HT-29 (cell line): ENCODE data around the gene LBP. TPM values are rescaled to one million over a fixed set of nuclear protein-coding genes. Genes with fewer than 3 reads are reported as not detected.
"Not testable (repeated sequence)": the region's sequence is repeated elsewhere in the genome, so short reads cannot be mapped to it uniquely, and the experiment has no call there.

Source experiments
- DNase-seq: peaks from one replicate; pipeline ENCODE4 v3.0.0-alpha.2; 2015; ENCODE audit warnings: low spot score
- total RNA-seq: library from RNA; depleted of rRNA; stranded (reverse); fragments of >200 nt; shearing (Covaris generic); gene quantifications from 2 replicates; pipeline ENCODE4 v1.2.3, GENCODE V29; 2014

LBP gene
- total RNA-seq, 1 experiment from 2014 or later, result 0.28 TPM

DNA sequence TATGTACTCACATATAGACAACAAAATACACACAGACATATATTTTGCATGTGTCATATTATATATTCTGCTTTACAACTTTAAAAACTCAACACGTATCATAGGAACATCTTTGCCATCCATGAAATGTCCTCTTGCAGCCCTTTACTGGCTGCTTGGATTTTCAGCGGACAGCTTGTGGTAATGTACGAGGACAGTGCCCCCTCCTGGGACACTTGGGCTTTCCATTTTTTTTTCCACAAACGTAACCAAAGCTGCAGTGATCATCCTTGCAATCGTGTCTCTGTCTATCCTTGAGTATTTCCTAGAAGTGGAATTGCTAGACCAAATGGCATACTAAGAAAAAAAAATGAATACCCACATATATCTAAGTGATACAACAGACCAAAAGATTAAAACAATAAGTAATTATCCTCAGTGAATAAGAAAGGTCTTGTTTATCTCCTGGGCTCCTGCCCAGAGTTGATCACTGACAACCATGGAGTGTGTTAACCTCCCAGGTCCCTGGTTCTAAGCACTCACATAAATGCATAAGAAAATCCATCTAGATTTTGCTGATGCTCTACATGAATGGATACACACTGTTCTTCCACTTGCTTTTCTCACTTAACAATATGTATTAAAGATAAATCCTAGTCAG is 24.2 kb upstream of the LBP start:
- peak; percentile 77 for DNase-seq

DNA sequence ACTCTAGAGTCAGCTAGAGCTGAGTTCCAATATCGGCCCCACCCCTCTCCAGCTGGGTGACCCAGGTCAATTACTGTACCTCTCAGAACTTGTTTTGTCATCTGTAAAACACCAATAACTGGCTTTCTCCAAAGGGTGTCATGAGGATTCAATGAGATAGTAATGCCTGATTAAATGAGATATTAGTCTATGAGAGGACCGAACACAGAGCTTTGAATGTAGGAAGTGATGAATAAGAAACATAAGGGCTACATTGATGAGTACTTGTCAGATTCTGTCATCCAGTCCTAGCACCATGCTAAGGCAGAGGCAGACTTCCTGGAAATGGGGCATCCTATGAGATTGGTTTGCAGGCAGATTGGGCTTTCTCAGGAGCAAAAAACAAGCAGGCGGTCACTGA is 22.1 kb upstream of the LBP start:
- no peak for DNase-seq

DNA sequence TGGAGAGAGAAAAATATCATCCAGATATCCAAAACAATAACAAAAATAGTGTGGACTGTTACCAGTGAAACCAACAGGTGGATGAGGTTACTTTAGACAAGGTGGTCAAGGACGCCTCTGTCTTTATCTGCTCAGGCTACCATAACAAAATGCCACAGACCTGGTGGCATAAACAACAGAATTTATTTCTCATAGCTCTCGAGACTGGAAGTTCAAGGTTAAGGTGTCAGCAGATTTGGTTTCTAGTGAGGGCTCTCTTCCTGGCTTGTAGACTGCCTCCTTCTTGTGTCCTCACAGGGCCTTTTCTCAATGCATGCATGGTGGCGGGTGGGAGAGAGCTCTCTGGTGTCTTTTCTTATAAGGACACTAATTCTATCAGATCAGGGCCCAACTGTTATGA is 21.1 kb upstream of the LBP start:
- DNase-seq, result no peak

DNA sequence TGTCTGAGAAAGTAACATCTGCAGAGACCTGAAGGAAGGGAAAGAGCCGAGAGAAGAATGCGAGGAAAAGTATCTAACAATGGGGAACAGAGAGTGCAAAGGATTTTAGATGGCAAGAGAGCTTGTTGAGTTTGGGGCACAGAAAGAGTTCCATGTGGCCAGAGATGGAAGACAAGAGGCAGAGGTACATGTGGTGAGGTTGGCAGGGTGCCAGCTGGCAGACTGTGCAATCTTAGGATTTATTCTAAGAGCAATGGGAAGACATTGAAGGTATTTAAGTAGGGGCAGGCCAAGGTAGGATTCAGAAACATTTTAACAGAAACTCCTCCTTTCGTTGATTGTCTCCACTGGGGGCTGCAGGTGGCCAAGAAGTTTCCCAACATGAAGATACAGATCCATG is 20.4 kb upstream of the LBP start:
- DNase-seq, result no peak

DNA sequence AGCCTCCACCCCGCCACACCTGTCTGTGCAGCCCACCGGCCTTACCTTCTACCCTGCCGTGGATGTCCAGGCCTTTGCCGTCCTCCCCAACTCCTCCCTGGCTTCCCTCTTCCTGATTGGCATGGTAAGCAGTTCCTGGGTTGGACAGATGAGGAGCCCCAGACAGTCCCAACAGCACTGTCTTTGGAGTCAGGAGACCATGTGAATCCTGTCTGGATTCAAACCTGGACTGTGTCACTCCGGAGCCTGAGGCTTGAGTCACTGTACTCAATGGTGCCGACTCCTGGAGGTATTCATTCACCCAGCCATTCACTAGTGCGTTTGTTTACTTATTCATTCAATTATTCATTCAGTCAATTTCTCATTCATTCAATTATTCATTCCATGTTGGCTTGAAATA is 20.0 kb upstream of the LBP start:
- DNase-seq, result no peak

DNA sequence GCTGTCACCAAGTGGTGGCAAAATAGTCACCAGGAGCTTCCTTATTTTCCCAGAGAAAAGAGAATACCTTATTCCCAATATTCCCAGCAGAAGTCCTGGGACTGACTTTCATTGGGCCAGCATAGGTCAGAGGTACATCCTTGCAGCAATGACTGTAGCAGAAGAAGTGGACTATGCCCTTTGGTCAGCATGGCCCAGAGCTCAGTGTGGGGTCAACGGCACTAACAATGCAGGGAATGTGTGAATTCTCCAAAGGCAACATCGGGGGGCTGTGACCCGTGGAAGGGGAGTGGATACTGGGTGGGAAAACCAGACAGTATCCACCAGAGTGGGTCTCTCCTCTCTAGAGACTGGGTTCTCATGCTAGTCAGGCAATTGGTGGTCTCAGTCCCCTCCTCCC is 15.6 kb upstream of the LBP start:
- no peak for DNase-seq

DNA sequence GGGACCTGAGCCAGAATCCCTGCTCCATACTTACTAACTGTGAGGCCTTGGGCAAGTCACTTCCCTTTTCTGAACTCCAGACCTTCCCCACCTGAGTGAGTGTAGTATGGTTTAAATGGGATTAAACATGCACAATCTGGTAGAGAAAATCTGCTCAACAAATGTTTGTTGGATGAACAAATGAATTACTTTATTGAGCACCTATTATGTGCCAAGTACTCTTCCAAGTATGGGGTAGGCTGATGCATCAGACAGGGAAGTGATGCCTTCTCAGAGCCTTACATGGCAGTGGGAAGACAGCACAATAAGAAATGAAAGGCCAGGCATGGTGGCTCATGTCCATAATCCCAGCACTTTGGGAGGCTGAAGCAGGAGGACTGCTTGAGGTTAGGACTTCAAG is 15.0 kb upstream of the LBP start:
- no peak for DNase-seq

DNA sequence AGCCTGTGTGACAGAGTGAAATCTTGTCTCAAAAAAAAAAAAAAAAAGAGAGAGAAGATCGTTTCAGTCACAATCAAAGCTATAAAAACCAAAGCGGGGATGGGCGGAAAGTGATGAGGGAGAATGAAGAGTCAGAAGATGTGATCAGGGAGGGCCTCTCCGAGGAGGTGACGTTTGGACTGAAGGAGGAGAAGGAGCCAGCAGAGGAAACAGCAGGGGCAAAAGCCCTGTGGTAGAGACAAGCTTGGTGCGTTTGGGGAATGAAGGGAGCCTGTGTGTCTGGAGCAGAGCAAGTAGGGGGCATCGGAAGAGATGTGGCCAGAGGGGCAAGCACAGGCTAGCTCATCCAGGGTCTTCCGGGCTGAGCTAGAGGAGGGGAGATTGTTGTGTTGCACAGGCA is 14.5 kb upstream of the LBP start:
- DNase-seq, result no peak

DNA sequence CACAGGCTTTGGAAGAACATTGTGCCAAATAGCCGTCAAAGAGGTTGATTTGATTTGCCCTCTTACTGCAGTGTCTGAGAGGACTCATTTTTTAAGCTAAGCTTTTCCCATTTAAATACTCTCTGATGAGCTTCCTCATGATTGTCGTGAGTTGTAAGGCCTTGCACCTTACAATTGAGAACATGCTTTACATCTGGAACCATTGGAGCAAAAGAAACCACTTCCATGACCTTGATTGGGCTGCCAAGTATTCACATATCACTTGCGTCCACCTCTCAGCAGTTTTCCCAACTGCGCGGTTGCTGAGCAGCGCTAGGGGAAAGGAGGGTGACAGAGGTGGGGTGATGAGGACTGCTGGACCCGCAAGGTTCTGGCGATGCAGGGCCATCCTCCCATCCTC is 12.3 kb upstream of the LBP start:
- no peak for DNase-seq

DNA sequence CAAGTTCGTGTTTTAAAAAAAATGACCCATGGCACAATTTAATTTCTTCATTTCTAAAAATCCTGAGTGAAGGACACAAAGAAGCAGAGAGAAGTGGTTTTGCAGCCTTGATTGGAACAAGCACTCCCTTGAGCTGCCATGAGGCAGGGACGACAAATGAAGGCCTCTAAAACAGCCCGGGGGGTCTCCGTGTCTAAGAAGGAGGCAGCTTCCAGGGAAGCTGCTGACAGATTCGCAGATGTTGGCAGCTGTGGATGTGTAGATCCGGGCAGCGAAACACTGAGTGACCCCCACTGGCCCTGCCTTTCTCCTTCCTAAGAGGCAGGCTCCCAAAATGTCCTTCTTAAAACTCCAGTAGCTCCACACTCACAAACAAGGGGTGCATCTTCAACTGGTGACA is 9.6 kb upstream of the LBP start:
- DNase-seq, result no peak

DNA sequence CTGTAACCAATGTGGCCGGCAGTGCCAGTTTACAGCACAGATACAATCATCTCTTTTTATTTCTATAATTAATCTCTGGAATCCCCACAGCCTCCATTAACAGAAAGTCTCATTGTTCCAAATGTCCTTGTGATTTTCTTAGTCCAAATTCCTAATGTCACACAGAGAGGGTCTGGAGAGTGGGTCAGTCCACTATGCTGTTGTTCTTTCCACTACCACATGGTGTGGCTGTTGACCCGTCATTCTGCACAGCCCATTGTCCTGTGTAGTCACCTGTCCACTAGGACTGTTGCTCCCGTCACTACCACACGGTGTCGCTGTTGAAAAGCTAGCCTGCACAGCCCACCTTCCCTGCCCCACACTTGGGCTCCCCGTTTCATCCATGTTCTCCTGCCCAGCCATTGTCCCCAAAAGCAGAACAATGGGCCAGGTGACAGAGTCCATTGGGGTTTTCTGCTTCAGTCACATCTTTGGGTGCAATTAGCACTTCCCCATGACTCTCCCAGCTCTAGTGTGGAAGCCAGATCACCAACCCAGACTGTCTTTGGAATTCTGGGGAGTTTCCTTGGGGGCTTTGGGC is 8.6 kb upstream of the LBP start:
- DNase-seq, result peak; percentile 66

DNA sequence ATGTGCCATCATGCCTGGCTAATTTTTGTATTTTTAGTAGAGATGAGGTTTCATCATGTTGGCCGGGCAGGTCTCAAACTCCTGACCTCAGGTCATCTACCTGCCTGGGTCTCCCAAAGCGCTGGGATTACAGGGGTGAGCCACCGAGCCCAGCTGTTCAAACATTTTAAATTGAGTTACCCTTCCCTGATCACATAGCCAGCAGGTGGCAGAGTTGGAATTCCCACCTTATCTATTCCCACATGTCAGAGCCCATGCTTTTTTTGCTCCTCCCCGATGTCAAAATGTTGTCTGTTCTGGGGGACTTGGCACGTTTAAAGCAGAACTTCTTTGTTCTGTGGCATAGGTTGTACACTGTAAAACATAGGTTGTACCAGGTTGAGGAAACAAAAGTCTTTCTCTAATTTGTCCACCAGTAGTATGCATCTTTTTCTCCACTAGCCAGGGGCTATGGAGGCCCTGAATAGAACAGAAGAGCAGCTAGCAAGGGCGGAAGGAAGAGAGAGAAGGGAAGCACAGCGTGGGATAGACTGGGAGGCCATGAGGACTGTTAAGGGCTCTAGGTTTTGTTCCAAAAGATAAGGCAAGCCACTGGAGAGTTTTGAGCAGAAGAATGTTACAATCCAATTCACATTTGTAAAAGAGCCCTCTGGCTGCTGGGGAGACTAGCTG is 7.3 kb upstream of the LBP start:
- peak; percentile 71 for DNase-seq

DNA sequence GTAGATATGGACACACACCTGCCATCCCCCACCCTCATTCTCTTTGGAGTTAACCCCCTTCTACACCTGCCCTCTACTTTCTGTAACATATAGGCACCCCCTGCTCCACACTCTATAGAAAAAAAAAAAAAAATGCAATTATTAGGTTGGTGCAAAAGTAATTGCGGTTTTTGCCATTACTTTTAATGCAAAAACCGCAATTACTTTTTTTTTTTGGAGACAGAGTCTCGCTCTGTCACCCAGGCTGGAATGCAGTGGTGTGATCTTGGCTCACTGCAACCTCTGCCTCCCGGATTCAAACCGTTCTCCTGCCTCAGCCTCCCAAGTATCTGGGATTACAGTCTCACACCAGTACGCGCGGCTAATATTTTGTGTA is 6.8 kb upstream of the LBP start:
- DNase-seq, result not testable (repeated sequence)

DNA sequence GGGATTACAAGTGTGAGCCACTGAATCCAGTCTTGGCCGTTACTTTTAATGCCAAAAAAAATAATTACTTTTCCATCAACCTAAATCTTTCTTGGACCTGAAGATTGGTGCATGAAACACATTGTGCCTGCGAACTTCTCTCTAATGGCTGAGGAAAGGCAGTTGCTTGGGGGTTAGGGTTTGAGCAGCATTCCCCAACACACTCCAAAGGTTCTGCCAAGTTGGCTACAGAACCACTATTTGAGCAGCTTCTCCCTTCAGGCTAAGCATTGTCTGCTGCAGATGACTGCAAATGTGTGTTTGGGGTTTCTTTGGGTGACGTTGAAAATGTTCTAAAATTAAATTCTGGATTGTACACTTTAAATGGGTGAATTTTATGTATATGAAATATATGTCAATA is 6.3 kb upstream of the LBP start:
- no peak for DNase-seq

DNA sequence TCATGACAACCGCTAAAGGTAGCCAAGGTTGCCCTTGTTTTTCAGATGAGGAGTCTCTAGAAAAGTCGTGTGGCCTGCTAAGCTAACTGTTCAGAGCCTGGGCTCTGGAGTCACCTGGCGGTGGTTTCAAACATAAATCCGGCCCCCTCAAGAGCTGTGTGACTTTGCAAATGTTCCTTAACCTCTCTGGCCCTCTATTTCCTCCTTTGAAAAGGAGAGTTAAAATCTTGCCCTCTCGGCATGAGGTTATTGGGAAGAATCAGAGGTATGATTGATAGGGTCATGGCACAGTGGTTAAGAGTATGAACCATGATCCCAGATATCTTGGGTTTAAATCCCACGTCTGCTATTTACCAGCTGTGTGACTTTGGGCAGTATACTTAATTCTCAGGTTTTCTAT is 5.6 kb upstream of the LBP start:
- no peak for DNase-seq

DNA sequence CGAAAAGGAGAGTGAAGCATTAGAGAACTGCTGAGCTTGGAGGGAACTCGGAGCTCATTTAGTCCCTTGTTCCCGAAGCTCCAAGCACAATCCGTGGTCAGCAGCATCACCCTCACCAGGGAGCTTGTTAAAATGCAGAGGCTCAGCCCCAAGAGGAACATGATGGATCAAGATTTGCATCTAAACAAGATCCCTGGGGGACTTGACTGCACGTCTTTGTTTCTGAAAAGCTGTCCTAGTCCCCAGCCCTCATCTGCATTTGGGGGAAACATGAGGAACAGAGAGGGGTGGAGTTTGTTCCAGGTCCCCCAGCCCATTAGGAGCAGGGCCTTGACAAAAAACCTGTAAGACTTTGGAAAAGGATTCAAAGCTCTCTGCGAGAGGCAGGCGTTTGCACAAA is 4.1 kb upstream of the LBP start:
- DNase-seq, result no peak

DNA sequence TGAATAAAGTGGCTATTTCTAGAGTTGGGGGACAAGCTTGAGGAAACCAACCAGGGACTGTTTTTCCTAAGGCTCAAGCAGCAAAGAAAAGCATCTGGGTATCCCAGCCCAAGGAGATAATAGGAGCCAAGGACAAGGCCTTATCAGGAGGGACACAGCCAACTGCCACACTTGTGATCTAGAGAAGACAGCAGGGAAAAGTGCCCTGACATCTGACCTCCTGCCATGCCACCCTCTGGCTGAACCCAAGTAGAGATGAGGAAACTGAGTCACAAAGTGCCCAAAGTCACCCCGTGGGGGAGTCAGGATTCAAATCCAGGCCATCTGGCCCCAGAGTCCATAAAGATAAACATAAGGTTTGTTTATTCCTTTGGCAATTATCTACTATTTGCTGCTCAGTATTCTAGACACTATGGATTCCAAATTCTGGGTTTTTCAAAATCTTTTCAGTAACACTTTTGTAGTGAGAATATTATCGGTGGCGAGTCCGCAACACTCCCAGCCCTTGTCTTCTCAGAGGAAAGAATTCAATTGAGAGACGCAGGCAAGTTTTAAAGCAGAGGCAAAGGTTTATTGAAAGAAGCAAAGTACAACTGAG is 3.5 kb upstream of the LBP start:
- no peak for DNase-seq

DNA sequence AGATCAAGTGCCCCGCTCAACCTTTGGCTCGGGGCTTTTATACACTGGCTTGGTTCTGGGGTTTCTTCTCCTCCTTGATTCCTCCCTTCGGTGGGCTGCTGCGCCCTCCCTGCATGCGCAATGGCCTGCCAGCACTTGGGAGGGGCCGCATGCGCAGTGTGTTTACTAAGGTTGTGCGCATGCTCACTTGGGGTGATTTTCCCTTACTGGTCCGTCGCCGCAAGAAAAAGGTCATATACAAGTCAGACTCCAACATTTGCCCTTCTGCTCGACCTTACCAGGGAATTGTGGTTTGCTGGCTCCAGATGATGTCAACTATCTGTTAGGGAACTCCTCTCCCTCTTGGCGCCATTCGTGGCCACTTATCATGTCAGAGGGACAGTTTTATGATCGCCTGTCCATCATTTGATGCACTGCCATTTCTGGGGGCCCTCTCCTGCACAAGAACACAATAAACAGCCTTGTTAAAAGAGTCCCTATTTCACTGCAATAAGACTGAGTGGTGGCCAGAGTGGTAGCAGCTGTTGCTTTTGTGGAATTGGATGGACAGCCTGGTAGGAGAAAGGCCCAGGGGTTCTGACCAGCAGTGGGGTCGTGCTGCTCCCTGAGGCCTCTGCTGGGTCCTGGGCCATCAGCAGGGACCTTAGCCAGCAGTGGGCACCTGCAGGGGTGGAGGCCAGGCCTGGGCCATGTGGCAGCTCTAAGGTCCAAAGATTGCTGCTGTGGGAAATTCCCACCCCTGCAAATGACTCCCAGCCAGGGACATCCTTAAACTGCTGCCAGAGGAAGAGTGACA is 2.8 kb upstream of the LBP start:
- DNase-seq, result peak; percentile 64

DNA sequence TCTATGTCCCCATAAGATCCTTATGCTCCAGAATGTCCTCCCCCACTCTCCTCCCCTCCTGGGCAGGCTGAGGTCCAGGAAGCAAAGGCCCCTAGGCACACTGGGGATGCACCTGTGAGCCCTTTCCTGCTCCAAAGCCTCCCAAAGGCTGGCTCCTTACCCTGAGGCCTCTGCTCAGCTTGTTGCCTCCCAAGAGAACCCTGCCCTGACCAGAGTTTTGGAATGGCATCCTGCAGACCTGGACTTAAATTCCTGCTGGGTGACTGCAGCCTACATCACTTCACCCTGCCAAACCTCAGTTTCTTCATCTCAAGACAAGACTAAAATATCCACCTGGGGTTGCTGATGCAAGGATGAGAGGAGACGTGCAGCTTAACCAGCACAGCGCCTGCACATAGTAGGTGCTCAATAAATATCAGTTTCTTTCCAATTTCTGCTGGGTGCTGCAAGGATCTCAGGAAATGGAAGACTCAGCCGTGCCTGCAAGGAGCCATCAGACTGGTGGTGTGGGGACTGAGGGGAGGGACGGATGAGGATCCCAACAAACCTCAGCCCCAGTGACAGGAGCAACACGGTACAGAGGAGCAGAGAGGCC is 2.1 kb upstream of the LBP start:
- no peak for DNase-seq

DNA sequence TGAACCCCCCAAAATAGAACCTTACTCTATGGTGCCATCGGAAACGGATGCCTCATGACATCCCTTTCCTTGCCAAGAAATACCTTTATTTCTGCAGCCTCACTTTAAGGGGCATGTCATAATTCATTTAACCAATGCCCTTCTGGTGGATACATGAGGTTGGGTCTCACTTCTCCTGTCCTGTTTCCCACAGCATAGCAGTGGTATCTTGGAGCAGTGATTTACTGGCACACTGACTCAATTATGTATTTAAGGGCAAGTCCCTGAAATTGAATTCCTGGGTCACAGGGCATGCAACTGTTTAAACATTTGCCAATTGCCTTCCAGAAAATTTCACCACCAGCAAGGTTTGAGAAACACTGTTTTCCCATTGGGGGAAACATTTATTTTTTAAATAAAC is 639 bp upstream of the LBP start:
- DNase-seq, result no peak

DNA sequence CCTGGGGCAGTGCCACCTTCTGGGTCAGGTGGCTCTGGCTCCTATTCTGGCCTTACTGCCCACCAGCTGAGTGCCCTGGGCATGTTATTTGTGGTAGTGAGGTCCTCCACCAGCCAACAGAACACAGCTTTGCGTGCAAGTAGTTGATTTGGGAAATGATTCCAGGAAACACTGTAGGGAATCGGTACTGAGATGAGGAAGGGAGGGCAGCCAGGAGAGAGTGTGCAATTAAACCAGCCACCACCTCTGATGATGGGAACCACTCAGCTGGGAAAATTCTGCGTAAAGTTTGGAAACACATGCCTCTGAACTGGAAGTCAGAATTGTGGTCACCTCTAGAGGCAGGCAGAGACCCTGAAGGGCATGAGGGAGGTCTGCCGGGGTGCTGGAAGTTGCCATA is 459 bp downstream of the LBP start:
- no peak for DNase-seq

DNA sequence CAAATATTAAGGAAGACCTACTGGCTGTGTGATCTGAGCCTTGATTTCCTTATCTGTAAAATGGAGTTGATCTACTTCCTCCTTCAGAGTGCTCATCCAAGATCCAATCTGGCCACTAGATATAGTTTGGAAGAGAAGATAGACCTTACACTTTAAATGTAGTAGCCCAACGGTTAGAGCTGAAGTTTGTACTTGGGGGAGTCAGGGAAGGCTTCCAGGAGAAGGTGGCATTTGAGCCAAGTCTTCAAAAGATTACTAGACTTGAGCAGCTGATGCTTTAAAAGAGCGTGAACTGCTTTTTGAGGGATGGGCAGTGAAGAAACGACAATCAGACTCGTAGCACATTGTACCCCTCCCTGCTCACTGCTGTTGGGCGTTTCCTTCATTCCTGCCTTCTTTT is 3.6 kb downstream of the LBP start:
- DNase-seq, result no peak
